ENCODE results near the gene WDHD1. TPM values are rescaled to one million over a fixed set of nuclear protein-coding genes. Genes with fewer than 3 reads are reported as not detected.
A peak's percentile ranks its signal among the peaks of the same experiment; 100 is the strongest.
"Not testable (repeated sequence)": the region's sequence is repeated elsewhere in the genome, so short reads cannot be mapped to it uniquely, and the experiment has no call there.

WDHD1 gene
- total RNA-seq, 2 experiments from 2014 or later = 37.5 to 44.1 TPM

GRCh38 chr14:55038708-55039107 is 11.8 kb upstream of the WDHD1 start:
- Mint-ChIP-seq H3K36me3 (ENCODE audit: low read depth) (peaks cover 52% of the 10 kb centered on the region), H3K27ac (no peak overlapping the region), H3K4me1 (peaks cover 2% of the 10 kb centered on the region), H3K9me3 (peaks cover 10% of the 10 kb centered on the region), H3K4me3 (no peak overlapping the region), H3K27me3 (no peaks in the 10 kb centered on the region)
- POLR2A ChIA-PET = no interaction called here
- CTCF ChIA-PET = interaction anchor here (1.5 to 1.9 kb wide), 3 partner anchors 8 to 12 kb away, joined by 3 to 13 read pairs (median 4); partner anchors contain the start of gene MAPK1IP1L
- no peak for DNase-seq

- peaks cover 47% of the 10 kb centered on the region for H3K36me3 Mint-ChIP-seq (ENCODE audit: low read depth)
- POLR2A ChIA-PET = interaction anchor here (0.7 kb wide), 1 partner anchor 15 kb away, joined by 3 read pairs; no protein-coding TSS in a partner anchor
- H3K27ac Mint-ChIP-seq, H3K27me3 Mint-ChIP-seq, H3K4me1 Mint-ChIP-seq, H3K4me3 Mint-ChIP-seq, DNase-seq, H3K9me3 Mint-ChIP-seq: not testable (repeated sequence)
- CTCF ChIA-PET = interaction anchor here (0.6 to 1.9 kb wide), 5 partner anchors 9 to 20 kb away, joined by 3 to 13 read pairs (median 3); partner anchors contain the start of gene MAPK1IP1L
Measured at GRCh38 chr14:55037995-55038394, 11.1 kb upstream of the WDHD1 start.

DNA sequence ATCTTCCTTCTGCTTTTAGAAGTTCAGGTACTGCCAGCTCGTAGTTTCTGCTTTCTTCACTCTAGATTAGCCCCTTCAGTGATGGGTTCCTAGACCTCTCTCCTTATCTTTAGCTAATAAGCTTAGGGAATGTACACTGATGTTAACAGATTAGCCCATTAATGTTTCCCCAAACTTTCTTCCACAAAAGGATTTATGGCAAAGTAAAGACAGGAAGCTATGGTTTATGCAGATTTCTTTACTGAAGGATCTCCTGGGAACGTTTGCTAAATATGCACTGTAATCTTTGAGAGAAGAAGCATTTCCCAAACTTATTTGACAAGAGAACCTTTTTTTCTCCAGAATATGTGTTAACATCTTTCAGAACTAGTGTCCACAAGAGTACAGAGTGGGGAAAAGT is 4.3 kb upstream of the WDHD1 start:
- Mint-ChIP-seq H3K27ac (no peak overlapping the region), H3K4me1 (peaks cover 35% of the 10 kb centered on the region), H3K27me3 (no peaks in the 10 kb centered on the region), H3K4me3 (no peak overlapping the region), H3K36me3 (ENCODE audit: low read depth) (peaks cover 18% of the 10 kb centered on the region), H3K9me3 (no peaks in the 10 kb centered on the region)
- no peak for DNase-seq
- ChIA-PET CTCF (interaction anchor here (1.2 to 1.4 kb wide), 2 partner anchors 20 to 21 kb away, joined by 3 to 7 read pairs; partner anchors contain the start of gene MAPK1IP1L), POLR2A (no interaction called here)

DNA sequence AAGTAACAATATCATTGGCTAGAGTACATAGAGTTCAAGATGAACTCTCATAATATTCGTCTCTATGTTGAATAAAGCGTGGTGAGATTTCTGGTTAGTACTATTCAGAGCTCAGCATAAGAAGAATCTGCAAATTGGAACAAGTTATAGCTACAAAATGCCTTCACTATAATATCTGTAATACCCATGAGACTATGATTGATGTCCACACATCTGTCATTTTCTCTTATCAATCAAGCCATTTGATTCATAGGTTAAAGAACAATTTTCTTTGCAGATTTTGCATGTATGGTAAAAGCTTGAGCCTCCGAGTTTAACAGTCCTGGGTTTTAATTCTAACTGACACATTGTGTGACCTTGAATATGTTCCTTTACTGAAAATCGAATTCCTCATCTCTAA is 1.6 kb upstream of the WDHD1 start:
- Mint-ChIP-seq H3K27ac (peak overlapping the region; percentile 20), H3K4me1 (peaks cover 52% of the 10 kb centered on the region), H3K9me3 (no peaks in the 10 kb centered on the region), H3K4me3 (peak overlapping the region; percentile 91), H3K36me3 (ENCODE audit: low read depth) (peaks cover 10% of the 10 kb centered on the region), H3K27me3 (no peaks in the 10 kb centered on the region)
- no peak for DNase-seq
- POLR2A ChIA-PET = no interaction called here
- CTCF ChIA-PET = interaction anchor here (1.0 to 3.5 kb wide), 3 partner anchors 9 to 22 kb away, joined by 3 to 29 read pairs (median 3); partner anchors contain the start of gene MAPK1IP1L

DNA sequence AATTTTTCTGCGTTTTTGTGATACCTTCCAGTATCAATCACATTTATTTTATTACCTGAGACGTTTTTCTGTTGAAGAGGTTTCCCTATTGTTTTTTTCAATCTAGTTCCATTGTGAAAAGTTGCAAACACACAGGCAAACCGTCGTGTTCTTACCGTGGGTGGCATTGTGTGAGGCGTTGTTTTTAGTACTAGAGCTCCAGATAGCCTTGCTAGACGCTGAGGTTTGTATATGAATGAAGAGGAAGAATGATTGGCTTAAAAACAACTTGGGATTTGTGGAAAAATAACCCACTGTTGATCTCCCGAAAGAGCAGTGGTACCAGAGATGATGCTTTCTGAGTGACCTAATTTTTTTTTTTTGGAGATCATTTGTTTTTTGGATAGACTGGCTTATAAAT is 1.2 kb upstream of the WDHD1 start:
- Mint-ChIP-seq H3K9me3 (no peaks in the 10 kb centered on the region), H3K4me3 (peak overlapping the region; percentile 91), H3K4me1 (peaks cover 53% of the 10 kb centered on the region), H3K36me3 (ENCODE audit: low read depth) (peaks cover 12% of the 10 kb centered on the region), H3K27ac (peak overlapping the region; percentile 95), H3K27me3 (no peaks in the 10 kb centered on the region)
- ChIA-PET POLR2A (no interaction called here), CTCF (interaction anchor here (0.6 to 3.5 kb wide), 4 partner anchors 9 to 488 kb away, joined by 3 to 29 read pairs (median 3); partner anchors contain the start of gene MAPK1IP1L)
- no peak for DNase-seq

DNA sequence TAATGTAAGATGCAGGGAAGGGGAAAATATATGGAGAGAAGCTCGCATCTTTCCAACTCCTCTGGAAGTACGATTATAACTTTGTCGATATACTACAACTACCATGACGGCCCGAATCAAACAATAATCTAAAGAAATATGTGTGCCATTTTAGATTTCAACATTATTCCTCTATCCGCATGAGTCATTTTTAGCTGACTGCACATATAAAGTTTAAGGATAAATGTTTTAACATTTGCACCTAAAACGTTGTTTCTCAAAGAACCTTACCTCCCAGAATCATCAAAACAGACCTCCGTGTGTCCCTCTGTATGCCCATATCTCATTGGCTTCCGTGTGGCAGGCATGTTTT is 482 bp downstream of the WDHD1 start:
- Mint-ChIP-seq H3K27ac (peak overlapping the region; percentile 95), H3K4me3 (peak overlapping the region; percentile 91), H3K27me3 (no peaks in the 10 kb centered on the region), H3K36me3 (ENCODE audit: low read depth) (peaks cover 21% of the 10 kb centered on the region), H3K4me1 (peaks cover 56% of the 10 kb centered on the region), H3K9me3 (no peaks in the 10 kb centered on the region)
- ChIA-PET CTCF (interaction anchor here (0.6 to 3.5 kb wide), 12 partner anchors 10 to 544 kb away, joined by 3 to 29 read pairs (median 4); partner anchors contain the start of genes GCH1 and MAPK1IP1L), POLR2A (no interaction called here)
- DNase-seq = no peak

- Mint-ChIP-seq H3K4me3 (peak overlapping the region; percentile 91), H3K36me3 (ENCODE audit: low read depth) (peaks cover 19% of the 10 kb centered on the region), H3K9me3 (no peaks in the 10 kb centered on the region), H3K4me1 (peaks cover 56% of the 10 kb centered on the region), H3K27me3 (no peaks in the 10 kb centered on the region), H3K27ac (peak overlapping the region; percentile 95)
- ChIA-PET POLR2A (no interaction called here), CTCF (interaction anchor here (0.6 to 2.1 kb wide), 6 partner anchors 11 to 40 kb away, joined by 3 to 5 read pairs (median 4); no protein-coding TSS in a partner anchor)
- DNase-seq = no peak
Measured at GRCh38 chr14:55025948-55026347, 951 bp downstream of the WDHD1 start.

DNA sequence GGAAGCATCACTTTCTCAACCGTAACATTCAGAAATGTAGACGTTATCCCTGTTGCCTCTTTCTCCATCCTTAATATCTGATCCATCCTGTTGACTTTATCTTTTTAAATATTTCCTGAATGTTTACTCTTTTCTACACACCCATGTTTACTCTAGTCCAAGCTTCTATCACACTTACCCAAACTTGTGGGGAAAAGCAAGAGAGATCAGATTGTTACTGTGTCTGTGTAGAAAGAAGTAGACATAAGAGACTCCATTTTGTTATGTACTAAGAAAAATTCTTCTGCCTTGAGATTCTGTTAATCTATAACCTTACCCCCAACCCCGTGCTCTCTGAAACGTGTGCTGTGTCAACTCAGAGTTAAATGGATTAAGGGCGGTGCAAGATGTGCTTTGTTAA is 2.5 kb downstream of the WDHD1 start:
- H3K27ac Mint-ChIP-seq, POLR2A ChIA-PET, H3K4me3 Mint-ChIP-seq, H3K9me3 Mint-ChIP-seq, H3K27me3 Mint-ChIP-seq, DNase-seq, CTCF ChIA-PET: not testable (repeated sequence)
- H3K36me3 Mint-ChIP-seq (ENCODE audit: low read depth) = peaks cover 25% of the 10 kb centered on the region
- peaks cover 56% of the 10 kb centered on the region for H3K4me1 Mint-ChIP-seq

- Mint-ChIP-seq H3K27me3 (no peaks in the 10 kb centered on the region), H3K36me3 (ENCODE audit: low read depth) (peaks cover 40% of the 10 kb centered on the region), H3K27ac (no peak overlapping the region), H3K4me3 (no peak overlapping the region), H3K9me3 (no peaks in the 10 kb centered on the region), H3K4me1 (peaks cover 28% of the 10 kb centered on the region)
- no peak for DNase-seq
- POLR2A ChIA-PET = no interaction called here
- CTCF ChIA-PET = interaction anchor here (0.9 to 1.1 kb wide), 3 partner anchors 8 to 31 kb away, joined by 3 to 4 read pairs (median 3); no protein-coding TSS in a partner anchor
Measured at GRCh38 chr14:55019968-55020554, 6.8 kb downstream of the WDHD1 start.

GRCh38 chr14:55015006-55015405 is 11.9 kb downstream of the WDHD1 start:
- ChIA-PET CTCF (interaction anchor here (0.7 to 1.1 kb wide), 2 partner anchors 11 to 116 kb away, joined by 3 read pairs; partner anchors contain the start of genes SOCS4 and WDHD1), POLR2A (interaction anchor here (0.6 kb wide), 1 partner anchor 57 kb away, joined by 6 read pairs; no protein-coding TSS in a partner anchor)
- no peaks in the 10 kb centered on the region for H3K27me3 Mint-ChIP-seq
- peaks cover 5% of the 10 kb centered on the region for H3K4me1 Mint-ChIP-seq
- no peak overlapping the region for H3K4me3 Mint-ChIP-seq
- no peak for DNase-seq
- no peaks in the 10 kb centered on the region for H3K9me3 Mint-ChIP-seq
- no peak overlapping the region for H3K27ac Mint-ChIP-seq
- H3K36me3 Mint-ChIP-seq (ENCODE audit: low read depth) = peaks cover 44% of the 10 kb centered on the region

GRCh38 chr14:55005071-55005470 is 21.8 kb downstream of the WDHD1 start:
- POLR2A ChIA-PET = no interaction called here
- DNase-seq = no peak
- H3K4me1 Mint-ChIP-seq = peaks cover 10% of the 10 kb centered on the region
- peaks cover 45% of the 10 kb centered on the region for H3K36me3 Mint-ChIP-seq (ENCODE audit: low read depth)
- no peaks in the 10 kb centered on the region for H3K27me3 Mint-ChIP-seq
- H3K27ac Mint-ChIP-seq = no peak overlapping the region
- CTCF ChIA-PET = interaction anchor here (0.6 to 1.3 kb wide), 2 partner anchors 11 to 40 kb away, joined by 3 read pairs; no protein-coding TSS in a partner anchor
- no peaks in the 10 kb centered on the region for H3K9me3 Mint-ChIP-seq
- H3K4me3 Mint-ChIP-seq = no peak overlapping the region

DNA sequence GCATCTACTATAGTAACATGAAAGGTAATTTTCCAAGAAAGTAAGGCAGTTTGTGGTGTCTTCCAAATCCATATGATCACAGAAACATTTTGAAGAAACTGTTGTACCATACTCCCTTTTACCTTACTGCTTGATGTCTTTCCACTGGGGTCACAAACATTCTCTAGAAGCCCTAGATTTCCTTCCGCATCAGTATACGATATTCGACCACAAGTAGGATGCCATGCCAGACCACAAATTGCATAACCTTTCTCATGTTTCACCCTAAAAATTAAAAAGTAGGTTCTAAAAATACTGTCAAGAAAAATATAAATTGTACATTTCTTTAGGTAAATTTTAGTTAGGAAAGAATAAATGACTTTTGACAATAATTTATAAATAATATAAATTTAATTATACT is 26.5 kb downstream of the WDHD1 start:
- ChIA-PET CTCF (no interaction called here), POLR2A (no interaction called here)
- Mint-ChIP-seq H3K9me3 (no peaks in the 10 kb centered on the region), H3K4me3 (no peak overlapping the region), H3K27ac (no peak overlapping the region), H3K36me3 (ENCODE audit: low read depth) (peaks cover 46% of the 10 kb centered on the region), H3K27me3 (no peaks in the 10 kb centered on the region), H3K4me1 (peaks cover 7% of the 10 kb centered on the region)
- no peak for DNase-seq

- CTCF ChIA-PET = interaction anchor here (1.4 kb wide), 1 partner anchor 66 kb away, joined by 6 read pairs; the partner anchor contains the start of gene MAPK1IP1L
- peaks cover 48% of the 10 kb centered on the region for H3K36me3 Mint-ChIP-seq (ENCODE audit: low read depth)
- H3K4me3 Mint-ChIP-seq = no peak overlapping the region
- DNase-seq = no peak
- no peak overlapping the region for H3K27ac Mint-ChIP-seq
- POLR2A ChIA-PET = interaction anchor here (0.6 kb wide), 1 partner anchor 104 kb away, joined by 3 read pairs; no protein-coding TSS in a partner anchor
- H3K4me1 Mint-ChIP-seq = no peaks in the 10 kb centered on the region
- peaks cover 3% of the 10 kb centered on the region for H3K9me3 Mint-ChIP-seq
- H3K27me3 Mint-ChIP-seq = no peaks in the 10 kb centered on the region
Measured at GRCh38 chr14:54985156-54985555, 41.7 kb downstream of the WDHD1 start.

Measured in activated CD4-positive, alpha-beta T cell treated with anti-CD3 and anti-CD28 coated beads, Interleukin-2, amount 10 ng/mL, durations not matched to agents 7 days and 5 days (primary cell).